HepG2 (cell line): ENCODE data around the gene PSMC4. TPM values are rescaled to one million over a fixed set of nuclear protein-coding genes. Genes with fewer than 3 reads are reported as not detected.

ENCODE experiments used
- ATAC-seq: fragments of 200-7000 bp; cut with Tn5 transposase; 3 replicates; pipeline ENCODE4 v1.9.1; 2020; ENCODE audit warnings: mild to moderate bottlenecking, moderate library complexity
- BruUV-seq: library from RNA; stranded (reverse); fragments of 400-500 nt; replicated peaks from 2 replicates; lab custom pipeline; 2021; lab: Mats Ljungman, UMichigan
- CTCF ChIA-PET: fragments of 300-600 bp; formaldehyde crosslinking; extraction: SDS; loops from one replicate; lab custom pipeline; 2021; ENCODE audit warnings: low total read pairs, inconsistent platforms, low intra/inter-chr PET ratio; lab: Yijun Ruan, JAX
- POLR2A ChIA-PET: fragments of 350-600 bp; sonication (Branson Sonifier 250); formaldehyde crosslinking; loops from one replicate; lab custom pipeline; 2020; ENCODE audit warnings: antibody characterized with exemption, inconsistent platforms; lab: Yijun Ruan, JAX
- DNase-seq: peaks from one replicate; pipeline ENCODE4 v3.0.0-alpha.2; 2015; ENCODE audit warnings: low spot score
- FAIRE-seq: peaks from 3 replicates; lab custom pipeline; 2011; peaks lifted over from hg19 to GRCh38; lab: Jason Lieb, UNC
- H2AFZ ChIP-seq: one replicate; pipeline ENCODE4 v1.6.1; 2011; ENCODE audit warnings: low read length, inconsistent platforms
- H3K27ac ChIP-seq: fragments of 300-600 bp; 3 replicates; pipeline ENCODE4 v1.8.0; 2011; ENCODE audit warnings: mixed run types, mild to moderate bottlenecking, mixed read lengths, low read length, inconsistent platforms; ENCODE audit not compliant: insufficient read depth; ENCODE audit errors: extremely low read length
- H3K27me3 ChIP-seq, 2 experiments: fragments of 200-600 bp in 1 of 2; 2 replicates in 1 of 2; 3 replicates in 1 of 2; pipeline versions ENCODE4 v1.6.0 to v1.8.0; 2011; ENCODE audit warnings: low read length in 2 of 2, mild to moderate bottlenecking in 2 of 2, moderate library complexity in 2 of 2, inconsistent platforms in 1 of 2; ENCODE audit not compliant: insufficient read depth in 2 of 2, control insufficient read depth in 1 of 2
- H3K36me3 ChIP-seq, 2 experiments: fragments of 200-600 bp in 1 of 2; replicated peaks in 1 of 2; 2 replicates in 1 of 2; 3 replicates in 1 of 2; pipeline versions ENCODE4 v1.5.1 to v1.8.0; 2011; ENCODE audit warnings: low read length in 2 of 2, inconsistent platforms in 1 of 2; ENCODE audit not compliant: insufficient read depth in 2 of 2, control insufficient read depth in 1 of 2
- H3K4me1 ChIP-seq: 2 replicates; pipeline ENCODE4 v1.5.1; 2012; ENCODE audit warnings: low read length, inconsistent platforms; ENCODE audit not compliant: insufficient read depth
- H3K4me2 ChIP-seq: 2 replicates; pipeline ENCODE4 v1.6.0; 2011; ENCODE audit warnings: low read depth, low read length, inconsistent platforms
- H3K4me3 ChIP-seq, 3 experiments: fragments of 200-600 bp in 1 of 3; sonication (generic), shearing (Covaris generic) in 1 of 3; replicated peaks in 1 of 3; 2 replicates each; pipeline ENCODE4 v1.5.1; 2011 to 2016; ENCODE audit warnings: low read length in 3 of 3, inconsistent platforms in 2 of 3, low read depth in 2 of 3, mild to moderate bottlenecking in 2 of 3, control low read depth in 1 of 3, mixed read lengths in 1 of 3; ENCODE audit not compliant: insufficient read depth in 1 of 3
- H3K79me2 ChIP-seq: one replicate; pipeline ENCODE4 v1.6.1; 2011; ENCODE audit warnings: low read length, inconsistent platforms; ENCODE audit not compliant: insufficient read depth
- H3K9ac ChIP-seq: 2 replicates; pipeline ENCODE4 v1.6.0; 2011; ENCODE audit warnings: mild to moderate bottlenecking, low read depth, low read length, inconsistent platforms; ENCODE audit not compliant: insufficient read depth
- H3K9me3 ChIP-seq: 2 replicates; pipeline ENCODE4 v1.5.1; 2012; ENCODE audit warnings: mild to moderate bottlenecking, low read length
- H4K20me1 ChIP-seq: 2 replicates; pipeline ENCODE4 v1.6.0; 2011; ENCODE audit warnings: inconsistent platforms, mild to moderate bottlenecking, low read length, moderate library complexity; ENCODE audit not compliant: insufficient read depth
- FOSL1 ChIP-seq: sonication (generic); formaldehyde crosslinking; IDR thresholded peaks from 2 replicates; pipeline ENCODE4 v1.9.0; 2021; ENCODE audit warnings: missing genetic modification reagents, borderline replicate concordance
- PAX8 ChIP-seq: sonication (generic); formaldehyde crosslinking; IDR thresholded peaks from 2 replicates; pipeline ENCODE4 v1.8.0; 2022; ENCODE audit warnings: mild to moderate bottlenecking, missing genetic modification reagents, borderline replicate concordance
- SIN3B ChIP-seq: fragments of 150-350 bp; IDR thresholded peaks from 2 replicates; pipeline ENCODE4 v1.6.1; 2014; ENCODE audit warnings: low read length
- SRSF1 ChIP-seq: fragments of 200-400 bp; formaldehyde crosslinking; optimal IDR thresholded peaks from 2 replicates; pipeline ENCODE3; 2017; ENCODE audit warnings: mild to moderate bottlenecking, low read depth, low read length, moderate library complexity
- TCF7L2 ChIP-seq: IDR thresholded peaks from 2 replicates; pipeline ENCODE4 v1.6.1; 2011; ENCODE audit warnings: mild to moderate bottlenecking, low read depth, low read length, moderate library complexity
- ZNF33B ChIP-seq: sonication (generic); formaldehyde crosslinking; IDR thresholded peaks from 2 replicates; pipeline ENCODE4 v1.5.1; 2020; ENCODE audit warnings: mild to moderate bottlenecking, missing genetic modification reagents
- ZNF552 ChIP-seq: sonication (generic); formaldehyde crosslinking; IDR thresholded peaks from 2 replicates; pipeline ENCODE4 v1.9.0; 2022; ENCODE audit warnings: missing genetic modification reagents, mild to moderate bottlenecking, borderline replicate concordance
- ZNF891 ChIP-seq: sonication (generic); formaldehyde crosslinking; IDR thresholded peaks from 2 replicates; pipeline ENCODE4 v1.5.0; 2020; ENCODE audit warnings: mild to moderate bottlenecking, missing genetic modification reagents
- WGBS: methylation state at CpG from one replicate; pipeline ENCODE4 v1.1.6; 2017; ENCODE audit warnings: low lambda C conversion rate; 5-methylcytosine and 5-hydroxymethylcytosine counted together
- in situ Hi-C: cut with HindIII; loops from 2 replicates; pipeline ENCODE4 v1.10.0; 2017; ENCODE audit warnings: low pct_unique_long_range_greater_than_20kb; ENCODE audit not compliant: extremely low pct_ligation_motif_present
- intact Hi-C: fragments of 100-400 bp; cut with micrococcal nuclease; formaldehyde crosslinking; loops from one replicate; pipeline ENCODE4 v1.10.0; 2022; ENCODE audit not compliant: unreplicated experiment
- polyA plus RNA-seq, 8 experiments: library from polyadenylated mRNA; depleted of rRNA in 3 of 8; stranded (reverse) in 7 of 8; unstranded in 1 of 8; fragments of >200 nt; fragmentation: Illumina TruSeq in 4 of 8; extraction: Trizol in 4 of 8; gene quantifications; 2 replicates each; pipeline versions ENCODE4 v1.2.1 to v1.2.3, GENCODE V29; 2011 to 2016; ENCODE audit warnings: low read depth in 4 of 8, missing spikeins in 1 of 8, mixed read lengths in 1 of 8; ENCODE audit not compliant: insufficient read depth in 1 of 8
- total RNA-seq, 5 experiments: library from RNA; depleted of rRNA; stranded (reverse); fragments of >200 nt; fragmentation: Illumina TruSeq; extraction: Trizol; gene quantifications; 2 replicates each; pipeline ENCODE4 v1.2.3, GENCODE V29; 2016; ENCODE audit warnings: low read depth in 1 of 5
- TF ChIP-seq, protein P1 (sequence below): sonication (generic); formaldehyde crosslinking; conservative IDR thresholded peaks from 2 replicates; pipeline ENCODE4 v1.8.0; 2022; ENCODE audit warnings: mild to moderate bottlenecking, moderate library complexity, missing genetic modification reagents
- TF ChIP-seq, protein P2 (sequence below): sonication (generic); formaldehyde crosslinking; IDR thresholded peaks from 2 replicates; pipeline ENCODE4; 2020; ENCODE audit warnings: missing genetic modification reagents, mild to moderate bottlenecking, borderline replicate concordance

The PSMC4 gene
- total and polyA plus RNA-seq, 2 of the 13 experiments (the other 11 are each of a cell fraction or from before 2014, with no cell fraction given): 49.9 to 160 TPM

DNA sequence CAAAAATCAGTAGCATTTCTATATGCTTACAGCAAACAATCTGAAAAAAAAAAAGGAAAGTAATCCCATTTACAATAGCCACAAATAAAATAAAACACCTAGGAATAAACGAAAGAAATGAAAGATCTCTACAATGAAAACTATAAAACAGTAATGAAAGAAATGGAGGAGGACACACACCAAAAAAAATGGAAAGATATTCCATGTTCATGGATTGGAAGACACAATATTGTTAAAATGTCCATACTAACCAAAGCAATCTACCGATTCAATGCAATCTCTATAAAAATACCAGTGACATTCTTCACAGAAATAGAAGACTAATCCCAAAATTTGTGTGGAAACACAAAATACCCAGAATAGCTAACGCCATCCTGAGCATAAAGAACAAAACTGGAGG, 41.2 kb upstream of the PSMC4 start:
- FAIRE-seq: no peak
- ChIA-PET POLR2A (no interaction called here), CTCF (interaction anchor here (0.7 kb wide), 1 partner anchor 647 kb away, joined by 3 read pairs; no protein-coding TSS in a partner anchor)
- no peaks in the 10 kb centered on the region for H3K79me2 ChIP-seq
- H3K4me2 ChIP-seq: no peak overlapping the region
- intact Hi-C loops: no loop called here
- H3K36me3 ChIP-seq: no peaks in the 10 kb centered on the region
- H3K9me3 ChIP-seq: no peaks in the 10 kb centered on the region
- no peak overlapping the region for H3K9ac ChIP-seq
- no peak overlapping the region for H2AFZ ChIP-seq
- no TSS peak for BruUV-seq
- in situ Hi-C loops: no loop called here
- ATAC-seq: no peak
- no peaks in the 10 kb centered on the region for H4K20me1 ChIP-seq
- H3K4me1 ChIP-seq: peaks cover 6% of the 10 kb centered on the region; the same call in 1 of the 2 replicates
- DNase-seq: no peak
- no peak overlapping the region for H3K4me3 ChIP-seq
- no peak overlapping the region for H3K27ac ChIP-seq
- 20% methylated on average over 3 of the region's 3 CpGs for WGBS
- peaks cover 0 to 10% of the 10 kb centered on the region in 2 experiments; a peak in 1 of 5 replicates for H3K27me3 ChIP-seq
- TF ChIP-seq ZNF552 (no peak), SIN3B (no peak), FOSL1 (CRISPR knock-in tag) (no peak), ZNF33B (CRISPR knock-in tag) (no peak), PAX8 (CRISPR knock-in tag) (no peak), SRSF1 (no peak), TCF7L2 (no peak), ZNF891 (CRISPR knock-in tag) (no peak)
- TF ChIP-seq, protein P1, sequence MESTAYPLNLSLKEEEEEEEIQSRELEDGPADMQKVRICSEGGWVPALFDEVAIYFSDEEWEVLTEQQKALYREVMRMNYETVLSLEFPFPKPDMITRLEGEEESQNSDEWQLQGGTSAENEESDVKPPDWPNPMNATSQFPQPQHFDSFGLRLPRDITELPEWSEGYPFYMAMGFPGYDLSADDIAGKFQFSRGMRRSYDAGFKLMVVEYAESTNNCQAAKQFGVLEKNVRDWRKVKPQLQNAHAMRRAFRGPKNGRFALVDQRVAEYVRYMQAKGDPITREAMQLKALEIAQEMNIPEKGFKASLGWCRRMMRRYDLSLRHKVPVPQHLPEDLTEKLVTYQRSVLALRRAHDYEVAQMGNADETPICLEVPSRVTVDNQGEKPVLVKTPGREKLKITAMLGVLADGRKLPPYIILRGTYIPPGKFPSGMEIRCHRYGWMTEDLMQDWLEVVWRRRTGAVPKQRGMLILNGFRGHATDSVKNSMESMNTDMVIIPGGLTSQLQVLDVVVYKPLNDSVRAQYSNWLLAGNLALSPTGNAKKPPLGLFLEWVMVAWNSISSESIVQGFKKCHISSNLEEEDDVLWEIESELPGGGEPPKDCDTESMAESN (CRISPR knock-in tag): no peak
- TF ChIP-seq, protein P2, sequence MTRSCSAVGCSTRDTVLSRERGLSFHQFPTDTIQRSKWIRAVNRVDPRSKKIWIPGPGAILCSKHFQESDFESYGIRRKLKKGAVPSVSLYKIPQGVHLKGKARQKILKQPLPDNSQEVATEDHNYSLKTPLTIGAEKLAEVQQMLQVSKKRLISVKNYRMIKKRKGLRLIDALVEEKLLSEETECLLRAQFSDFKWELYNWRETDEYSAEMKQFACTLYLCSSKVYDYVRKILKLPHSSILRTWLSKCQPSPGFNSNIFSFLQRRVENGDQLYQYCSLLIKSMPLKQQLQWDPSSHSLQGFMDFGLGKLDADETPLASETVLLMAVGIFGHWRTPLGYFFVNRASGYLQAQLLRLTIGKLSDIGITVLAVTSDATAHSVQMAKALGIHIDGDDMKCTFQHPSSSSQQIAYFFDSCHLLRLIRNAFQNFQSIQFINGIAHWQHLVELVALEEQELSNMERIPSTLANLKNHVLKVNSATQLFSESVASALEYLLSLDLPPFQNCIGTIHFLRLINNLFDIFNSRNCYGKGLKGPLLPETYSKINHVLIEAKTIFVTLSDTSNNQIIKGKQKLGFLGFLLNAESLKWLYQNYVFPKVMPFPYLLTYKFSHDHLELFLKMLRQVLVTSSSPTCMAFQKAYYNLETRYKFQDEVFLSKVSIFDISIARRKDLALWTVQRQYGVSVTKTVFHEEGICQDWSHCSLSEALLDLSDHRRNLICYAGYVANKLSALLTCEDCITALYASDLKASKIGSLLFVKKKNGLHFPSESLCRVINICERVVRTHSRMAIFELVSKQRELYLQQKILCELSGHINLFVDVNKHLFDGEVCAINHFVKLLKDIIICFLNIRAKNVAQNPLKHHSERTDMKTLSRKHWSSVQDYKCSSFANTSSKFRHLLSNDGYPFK (CRISPR knock-in tag): no peak
